Measurements from ENCODE around the gene TRAPPC12. TPM values are rescaled to one million over a fixed set of nuclear protein-coding genes. Genes with fewer than 3 reads are reported as not detected.
"Not testable (repeated sequence)": the region's sequence is repeated elsewhere in the genome, so short reads cannot be mapped to it uniquely, and the experiment has no call there.

Gene TRAPPC12
- total RNA-seq, 1 donor from 2014 or later, result 55.1 TPM

DNA sequence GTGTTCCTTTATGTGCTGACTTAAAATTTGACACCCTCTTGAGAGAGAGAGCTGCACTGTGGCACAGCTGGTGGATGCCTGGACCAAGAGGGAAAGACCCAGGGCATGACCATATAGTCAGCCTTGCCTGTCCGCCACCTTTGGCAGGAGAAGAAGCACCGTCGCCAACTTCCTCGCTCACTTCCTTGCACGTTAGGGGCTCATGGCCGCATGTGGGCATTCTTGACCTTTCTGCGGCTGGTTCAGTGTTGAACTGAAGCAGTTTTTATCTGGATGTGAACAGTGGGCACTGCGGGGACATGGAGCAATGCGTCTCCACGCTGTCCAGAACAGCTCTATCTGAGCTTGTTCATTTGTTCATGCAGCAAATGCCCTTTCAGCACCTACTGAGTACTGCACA, 66.9 kb downstream of the TRAPPC12 start:
- no peak for TF ChIP-seq CTCF (conservative IDR thresholded peaks at IDR 0.05; ENCODE audit: low read depth, low read length)
- H3K4me3 ChIP-seq (ENCODE audit: low read depth, low read length), result no peak overlapping the region
- no peak for DNase-seq (ENCODE audit: low read depth)

DNA sequence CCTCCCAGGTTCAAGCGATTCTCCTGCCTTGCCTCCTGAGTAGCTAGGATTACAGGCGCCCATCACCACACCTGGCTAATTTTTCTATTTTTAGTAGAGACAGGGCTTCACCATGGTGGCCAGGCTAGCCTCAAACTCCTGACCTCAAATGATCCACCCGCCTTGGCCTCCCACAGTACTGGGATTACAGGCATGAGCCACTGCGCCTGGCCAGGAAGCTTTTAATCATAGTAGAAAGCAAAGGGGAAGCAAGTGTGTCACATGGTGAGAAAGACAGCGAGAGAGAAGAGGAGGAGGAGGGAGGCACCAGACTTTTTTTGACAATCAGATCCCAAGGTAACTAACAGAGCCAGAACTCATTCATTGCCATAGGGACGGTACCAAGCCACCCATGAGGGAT, 67.7 kb downstream of the TRAPPC12 start:
- H3K4me3 ChIP-seq (ENCODE audit: low read depth, low read length); DNase-seq (ENCODE audit: low read depth): not testable (repeated sequence)

GRCh38 chr2:3447789-3448317, 68.4 kb downstream of the TRAPPC12 start:
- DNase-seq (ENCODE audit: low read depth), result no peak
- no peak overlapping the region for H3K4me3 ChIP-seq (ENCODE audit: low read depth, low read length)
- no peak for TF ChIP-seq CTCF (conservative IDR thresholded peaks at IDR 0.05; ENCODE audit: low read depth, low read length)

- not testable (repeated sequence) for DNase-seq (ENCODE audit: low read depth); H3K4me3 ChIP-seq (ENCODE audit: low read depth, low read length)
Observed at GRCh38 chr2:3448441-3448911, 69.0 kb downstream of the TRAPPC12 start.

DNA sequence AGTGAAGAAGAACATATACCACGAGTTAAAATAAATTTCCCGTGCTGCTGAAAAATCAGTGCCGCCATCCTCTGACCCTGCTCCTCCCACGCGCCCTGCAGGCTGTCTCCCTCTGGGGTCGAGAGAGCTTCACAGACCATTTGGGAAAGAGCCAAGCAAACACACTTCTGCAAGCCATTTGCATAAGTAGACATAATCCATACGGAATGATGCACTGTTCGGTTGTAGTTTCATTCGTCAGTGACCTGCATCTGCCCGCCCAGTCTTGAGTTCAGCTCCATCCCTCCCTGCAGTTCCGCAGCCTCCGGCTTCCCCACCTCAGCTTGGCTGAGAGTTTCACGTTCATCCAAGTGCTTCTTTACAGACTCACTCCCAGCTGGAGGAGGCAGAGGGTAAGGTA, 69.6 kb downstream of the TRAPPC12 start:
- no peak for TF ChIP-seq CTCF (conservative IDR thresholded peaks at IDR 0.05; ENCODE audit: low read depth, low read length)
- no peak overlapping the region for H3K4me3 ChIP-seq (ENCODE audit: low read depth, low read length)
- DNase-seq (ENCODE audit: low read depth), result no peak

DNA sequence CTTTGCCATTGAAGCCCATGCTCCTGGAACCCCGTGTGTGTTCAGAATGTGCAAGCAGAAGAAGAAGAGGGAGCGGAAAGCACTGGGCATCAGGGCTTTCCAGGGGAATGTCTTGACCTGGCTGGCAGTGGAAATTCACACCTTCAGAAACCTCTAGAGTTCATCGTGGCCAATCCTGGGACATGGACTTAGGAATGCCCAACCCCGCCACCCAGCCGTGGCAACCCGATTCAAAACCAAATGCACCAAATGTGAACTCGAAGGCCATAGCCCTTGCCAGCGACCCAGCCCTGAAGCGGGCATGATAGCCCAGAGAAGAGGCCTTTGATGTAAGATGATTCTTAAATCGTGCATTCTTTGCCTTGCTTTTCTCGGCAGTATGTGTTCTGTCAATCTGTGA, 70.4 kb downstream of the TRAPPC12 start:
- TF ChIP-seq CTCF (conservative IDR thresholded peaks at IDR 0.05; ENCODE audit: low read depth, low read length), result no peak
- H3K4me3 ChIP-seq (ENCODE audit: low read depth, low read length), result no peak overlapping the region
- DNase-seq (ENCODE audit: low read depth), result no peak

DNA sequence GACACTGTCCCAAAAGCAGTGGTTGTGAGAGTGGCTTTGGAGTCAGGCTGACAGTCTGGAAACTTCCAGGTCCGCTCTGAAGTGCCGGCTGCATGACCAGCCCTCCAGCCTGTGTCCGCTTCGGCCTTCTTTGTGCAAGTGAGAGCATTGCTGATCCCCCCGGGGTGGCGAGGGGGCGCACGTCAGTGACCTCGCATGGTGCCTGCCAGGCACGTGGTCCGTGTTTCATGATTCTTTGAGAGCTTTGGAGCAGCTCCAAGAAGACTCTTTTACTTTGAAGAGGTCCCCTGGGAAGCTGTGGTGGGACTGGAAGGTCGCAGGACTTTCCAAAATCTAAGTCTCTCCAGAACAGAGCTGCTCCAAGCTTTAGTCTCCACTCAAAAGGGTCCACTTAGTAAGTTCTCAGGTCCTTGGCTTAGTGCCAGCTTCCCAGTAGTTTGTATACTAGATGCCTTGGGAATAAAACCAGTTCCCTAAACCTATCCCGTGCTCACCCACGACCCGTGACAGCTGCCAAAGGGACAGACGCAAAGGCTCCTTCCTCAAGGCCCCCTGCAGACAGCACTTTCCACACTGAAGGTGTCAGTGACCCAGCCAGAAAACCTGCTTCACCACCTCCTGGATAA, 71.0 kb downstream of the TRAPPC12 start:
- DNase-seq (ENCODE audit: low read depth), result no peak
- H3K4me3 ChIP-seq (ENCODE audit: low read depth, low read length), result no peak overlapping the region
- no peak for TF ChIP-seq CTCF (conservative IDR thresholded peaks at IDR 0.05; ENCODE audit: low read depth, low read length)

GRCh38 chr2:3451169-3451568, 71.7 kb downstream of the TRAPPC12 start:
- no peak overlapping the region for H3K4me3 ChIP-seq (ENCODE audit: low read depth, low read length)
- DNase-seq (ENCODE audit: low read depth), result no peak
- TF ChIP-seq CTCF (conservative IDR thresholded peaks at IDR 0.05; ENCODE audit: low read depth, low read length), result no peak

All from epithelial cell of proximal tubule (primary cell).